Subcutaneous adipose tissue (tissue), 4 donors: ENCODE measurements around the gene MYOD1. TPM values are rescaled to one million over a fixed set of nuclear protein-coding genes. Genes with fewer than 3 reads are reported as not detected.

ENCODE experiments used
- total RNA-seq, 4 donors: library from RNA; depleted of rRNA; stranded (reverse); fragments of >200 nt; gene quantifications; one replicate each; pipeline ENCODE4 v1.1.0, GENCODE V29; 2016
- TF ChIP-seq, protein P1 (sequence below): fragments of 450-650 bp; IDR thresholded peaks from one replicate; pipeline ENCODE4 v1.5.1; 2016; ENCODE audit warnings: low read depth, mild to moderate bottlenecking, control low read depth, antibody characterized with exemption, moderate library complexity

MYOD1 gene
- total RNA-seq, 4 donors from 2014 or later: not detected

DNA sequence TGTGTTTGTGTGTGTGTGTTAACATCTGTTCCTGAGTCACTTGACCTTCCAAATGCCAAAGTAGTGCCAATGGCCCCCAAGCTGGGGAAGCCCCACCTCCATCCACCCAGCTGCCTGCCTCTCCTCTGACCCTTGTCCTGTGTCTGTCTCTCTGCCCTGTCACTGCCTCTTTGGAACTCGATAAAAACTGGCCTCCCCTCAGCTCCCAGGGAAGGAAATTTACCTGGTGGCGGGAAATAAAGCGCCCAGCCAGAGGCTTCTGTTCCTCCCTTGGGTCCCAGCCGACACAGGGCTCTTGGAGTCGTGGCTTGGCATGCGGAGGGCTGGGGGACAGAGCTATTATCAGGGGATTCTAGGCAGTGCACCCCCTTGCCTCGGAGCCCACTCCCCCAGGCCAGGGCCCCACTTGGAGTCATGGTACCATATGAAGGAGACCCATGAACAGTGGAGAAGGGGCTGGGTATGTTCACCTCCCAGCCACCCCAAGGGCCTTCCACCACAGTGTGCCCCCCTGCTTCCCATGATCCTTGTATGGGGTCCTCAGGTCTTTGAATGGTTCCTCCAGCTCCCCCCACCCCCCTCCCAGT is 21.4 kb downstream of the MYOD1 start:
- TF ChIP-seq, protein P1, sequence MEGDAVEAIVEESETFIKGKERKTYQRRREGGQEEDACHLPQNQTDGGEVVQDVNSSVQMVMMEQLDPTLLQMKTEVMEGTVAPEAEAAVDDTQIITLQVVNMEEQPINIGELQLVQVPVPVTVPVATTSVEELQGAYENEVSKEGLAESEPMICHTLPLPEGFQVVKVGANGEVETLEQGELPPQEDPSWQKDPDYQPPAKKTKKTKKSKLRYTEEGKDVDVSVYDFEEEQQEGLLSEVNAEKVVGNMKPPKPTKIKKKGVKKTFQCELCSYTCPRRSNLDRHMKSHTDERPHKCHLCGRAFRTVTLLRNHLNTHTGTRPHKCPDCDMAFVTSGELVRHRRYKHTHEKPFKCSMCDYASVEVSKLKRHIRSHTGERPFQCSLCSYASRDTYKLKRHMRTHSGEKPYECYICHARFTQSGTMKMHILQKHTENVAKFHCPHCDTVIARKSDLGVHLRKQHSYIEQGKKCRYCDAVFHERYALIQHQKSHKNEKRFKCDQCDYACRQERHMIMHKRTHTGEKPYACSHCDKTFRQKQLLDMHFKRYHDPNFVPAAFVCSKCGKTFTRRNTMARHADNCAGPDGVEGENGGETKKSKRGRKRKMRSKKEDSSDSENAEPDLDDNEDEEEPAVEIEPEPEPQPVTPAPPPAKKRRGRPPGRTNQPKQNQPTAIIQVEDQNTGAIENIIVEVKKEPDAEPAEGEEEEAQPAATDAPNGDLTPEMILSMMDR: no peak

DNA sequence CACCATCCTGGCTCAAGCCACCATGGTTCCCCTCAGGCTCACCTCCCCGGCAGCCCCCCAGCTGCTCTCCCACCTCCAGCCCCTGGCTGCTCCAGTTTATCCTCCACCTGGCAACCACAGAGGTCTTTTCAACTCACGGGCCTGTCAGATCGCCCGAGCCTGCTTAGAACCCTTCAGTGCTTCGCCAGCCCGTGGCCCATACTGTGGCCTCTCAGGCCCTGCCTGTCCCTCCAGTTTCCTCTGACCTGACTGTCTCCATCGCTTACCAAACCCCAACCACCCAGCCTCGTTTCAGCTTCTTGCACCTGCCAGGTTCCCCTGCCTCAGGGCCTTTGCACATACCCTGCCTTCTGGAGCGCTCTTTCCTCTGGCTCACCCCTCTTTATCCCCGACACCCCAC is 22.1 kb downstream of the MYOD1 start:
- TF ChIP-seq, protein P1: no peak

DNA sequence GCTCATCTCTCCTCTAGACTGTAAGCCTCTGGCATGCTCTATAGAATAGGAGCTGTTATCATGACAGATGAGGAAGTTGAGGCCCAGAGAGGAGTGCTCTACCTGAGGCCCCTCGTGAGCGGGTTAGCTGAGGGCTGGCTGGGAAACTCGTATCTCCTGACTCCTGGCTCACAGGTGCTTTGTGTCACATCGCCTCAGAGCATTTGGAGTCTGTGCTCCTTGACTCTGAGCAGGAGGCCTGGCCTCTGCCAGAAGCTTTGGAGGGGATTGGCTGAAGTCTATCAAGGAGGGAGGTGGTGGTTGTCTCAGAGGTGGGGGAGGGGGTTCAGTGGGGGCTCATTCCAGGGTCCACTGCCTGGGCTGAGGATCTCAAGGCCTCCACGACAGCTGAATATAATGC is 22.6 kb downstream of the MYOD1 start:
- TF ChIP-seq, protein P1: no peak

DNA sequence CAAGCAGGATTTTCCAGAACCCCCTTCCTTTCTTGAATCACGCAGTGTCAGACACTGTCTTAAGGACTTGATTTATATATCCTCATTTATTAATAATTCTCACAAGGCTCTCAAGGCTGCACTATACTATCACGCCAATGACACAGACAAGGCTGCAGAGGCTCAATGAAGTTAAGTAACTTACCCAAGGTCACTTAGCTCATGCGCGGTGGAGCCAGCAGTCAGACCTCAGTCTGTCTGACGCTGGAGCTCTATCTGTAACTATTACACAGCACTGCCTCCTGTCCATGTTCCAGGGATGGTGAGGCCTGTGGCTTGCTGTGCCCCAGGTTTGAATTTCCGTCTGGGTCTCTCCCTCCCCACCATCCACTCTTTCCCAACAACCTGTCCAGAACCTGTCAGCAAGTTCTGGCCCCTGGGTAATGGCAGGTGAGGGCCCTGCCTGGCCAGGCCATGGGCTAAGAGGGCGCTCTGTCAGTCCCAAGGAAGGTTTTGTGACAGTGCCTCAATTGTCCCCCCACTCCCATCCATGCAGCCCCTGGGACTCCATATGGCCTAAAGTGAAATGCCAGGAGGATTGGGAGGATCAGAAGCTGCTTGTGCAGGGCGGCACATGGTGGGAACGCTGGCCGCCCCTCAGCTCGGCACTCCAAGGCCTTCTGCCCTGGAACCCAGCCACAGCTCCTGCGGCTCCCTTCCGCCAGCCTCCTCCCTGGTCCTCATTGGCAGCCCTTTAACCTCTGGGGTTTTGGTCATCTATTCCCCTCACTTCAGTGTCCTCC is 23.8 kb downstream of the MYOD1 start:
- TF ChIP-seq, protein P1: no peak

DNA sequence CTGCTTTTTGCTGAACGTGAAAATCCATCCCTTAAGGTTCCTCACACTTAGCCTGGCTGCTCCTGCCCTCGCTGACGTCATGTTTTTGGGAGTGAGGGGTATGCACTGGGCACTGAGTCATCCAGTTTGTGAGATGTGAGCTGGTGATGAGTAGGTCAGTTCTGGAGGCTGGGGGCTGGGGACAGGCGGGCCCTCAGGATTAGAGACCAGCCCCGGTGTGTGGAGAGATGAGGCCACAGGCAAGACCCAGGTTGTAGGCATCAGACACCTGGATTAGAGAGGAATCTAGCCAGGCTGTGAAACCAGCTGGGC is 24.4 kb downstream of the MYOD1 start:
- TF ChIP-seq, protein P1: no peak

DNA sequence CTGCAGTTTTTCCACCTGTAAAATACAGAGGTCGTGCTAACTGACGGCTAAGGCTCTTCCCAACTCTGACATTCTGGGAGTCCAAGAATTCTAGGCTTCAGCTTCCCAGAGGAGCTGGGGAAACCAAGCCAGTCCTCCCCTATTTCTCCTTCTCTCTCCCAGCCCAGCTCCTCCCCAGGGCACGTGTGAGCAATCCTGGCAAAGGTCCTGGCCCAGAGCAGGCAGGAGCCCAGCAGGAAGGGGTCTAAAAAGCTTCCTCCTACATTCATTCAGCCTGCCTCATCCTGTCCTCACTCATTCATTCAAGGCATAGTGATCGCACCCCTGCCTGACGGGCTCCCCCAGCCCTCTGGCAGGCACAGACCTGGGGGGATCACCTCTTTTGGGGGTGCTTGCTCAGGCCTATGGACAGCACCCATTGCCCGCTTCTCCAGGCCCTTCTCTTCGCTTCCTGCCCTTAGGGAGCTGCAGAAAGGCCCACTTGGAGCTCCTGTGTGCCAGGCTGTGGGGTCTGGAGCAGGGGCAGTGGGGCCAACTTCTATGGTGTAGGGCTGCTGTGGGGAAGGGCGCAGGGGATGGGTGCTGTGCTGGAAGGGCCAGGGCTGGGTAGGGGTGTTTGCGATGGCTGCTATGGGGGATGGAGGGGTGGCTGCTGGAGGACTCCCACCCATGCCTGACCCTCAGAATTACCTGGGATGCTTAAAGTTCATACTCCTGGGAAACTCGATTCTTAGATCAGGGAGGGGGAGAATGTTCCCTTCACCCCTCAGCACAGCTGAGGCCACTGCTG is 25.0 kb downstream of the MYOD1 start:
- TF ChIP-seq, protein P1: no peak
